Nephron progenitor cell (in vitro differentiated cells): Measurements from ENCODE around the gene PRDX5.
A peak's percentile ranks its signal among the peaks of the same experiment; 100 is the strongest.

ENCODE experiments used
- DNase-seq: peaks from one replicate; pipeline ENCODE4 v3.0.0; 2021
- H3K27ac Mint-ChIP-seq: 2 replicates; pipeline ENCODE4 v1.8.0; 2021; ENCODE audit warnings: mild to moderate bottlenecking, moderate library complexity, mixed read lengths
- H3K27me3 Mint-ChIP-seq: 2 replicates; pipeline ENCODE4 v1.8.0; 2021; ENCODE audit warnings: mild to moderate bottlenecking, low read depth, mixed read lengths; ENCODE audit not compliant: poor library complexity
- H3K36me3 Mint-ChIP-seq: 2 replicates; pipeline ENCODE4 v1.8.0; 2021; ENCODE audit warnings: low read depth, mixed read lengths
- H3K4me1 Mint-ChIP-seq: 2 replicates; pipeline ENCODE4 v1.8.0; 2021; ENCODE audit warnings: mixed read lengths
- H3K4me3 Mint-ChIP-seq: 2 replicates; pipeline ENCODE4 v1.8.0; 2021; ENCODE audit warnings: mild to moderate bottlenecking, moderate library complexity, mixed read lengths
- H3K9me3 Mint-ChIP-seq: 2 replicates; pipeline ENCODE4 v1.8.0; 2021; ENCODE audit warnings: mild to moderate bottlenecking, moderate library complexity, mixed read lengths
- TF ChIP-seq, protein P1 (sequence below): fragments of 200-600 bp; sonication (generic); IDR thresholded peaks from 2 replicates; pipeline ENCODE4 v1.5.0; 2021; ENCODE audit warnings: antibody characterized with exemption

PRDX5 gene

DNA sequence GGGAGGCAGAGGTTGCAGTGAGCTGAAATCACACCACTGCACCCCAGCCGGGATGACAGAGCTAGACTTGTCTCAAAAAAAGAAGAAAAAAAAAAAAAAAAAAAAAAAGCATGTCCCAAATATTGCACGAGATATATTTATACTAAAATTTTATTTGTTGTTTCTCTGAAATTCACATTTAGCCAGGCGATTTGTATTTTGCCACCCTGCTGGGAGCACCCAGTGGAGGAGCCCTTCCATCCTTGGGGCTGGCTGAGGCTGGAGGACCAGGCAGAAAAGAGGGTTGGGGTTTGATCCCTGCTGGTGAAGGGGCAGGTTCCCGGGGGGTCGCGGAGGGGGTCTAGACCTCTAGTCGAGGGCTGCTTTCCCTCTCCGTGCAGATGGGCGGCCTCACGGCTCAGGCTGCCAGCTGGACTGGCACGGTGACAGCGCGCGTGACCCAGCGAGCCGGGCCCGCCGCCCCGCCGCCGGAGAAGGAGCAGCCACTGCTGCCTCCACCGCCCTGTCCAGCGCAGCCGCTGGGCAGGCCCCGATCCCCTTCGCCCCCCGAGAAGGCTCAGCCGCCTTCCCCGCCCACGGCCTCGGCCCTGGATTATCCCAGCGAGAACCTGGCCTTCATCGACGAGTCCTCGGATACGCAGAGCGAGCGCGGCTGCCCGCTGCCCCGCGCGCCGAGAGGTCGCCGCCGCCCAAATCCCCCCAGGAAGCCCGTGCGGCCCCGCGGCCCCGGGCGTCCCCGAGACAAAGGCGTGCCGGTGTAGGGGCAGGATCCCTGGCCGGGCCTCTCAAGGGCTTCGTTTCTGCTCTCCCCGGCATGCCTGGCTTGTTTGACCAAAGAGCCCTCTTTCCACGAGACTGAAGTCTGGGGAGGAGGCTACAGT is 18.7 kb upstream of the PRDX5 start:
- H3K4me3 Mint-ChIP-seq, result peak overlapping the region; percentile 69
- H3K4me1 Mint-ChIP-seq, result peaks cover 14% of the 10 kb centered on the region
- peaks cover 98% of the 10 kb centered on the region for H3K27me3 Mint-ChIP-seq
- no peak overlapping the region for H3K27ac Mint-ChIP-seq
- no peaks in the 10 kb centered on the region for H3K36me3 Mint-ChIP-seq
- TF ChIP-seq, protein P1, sequence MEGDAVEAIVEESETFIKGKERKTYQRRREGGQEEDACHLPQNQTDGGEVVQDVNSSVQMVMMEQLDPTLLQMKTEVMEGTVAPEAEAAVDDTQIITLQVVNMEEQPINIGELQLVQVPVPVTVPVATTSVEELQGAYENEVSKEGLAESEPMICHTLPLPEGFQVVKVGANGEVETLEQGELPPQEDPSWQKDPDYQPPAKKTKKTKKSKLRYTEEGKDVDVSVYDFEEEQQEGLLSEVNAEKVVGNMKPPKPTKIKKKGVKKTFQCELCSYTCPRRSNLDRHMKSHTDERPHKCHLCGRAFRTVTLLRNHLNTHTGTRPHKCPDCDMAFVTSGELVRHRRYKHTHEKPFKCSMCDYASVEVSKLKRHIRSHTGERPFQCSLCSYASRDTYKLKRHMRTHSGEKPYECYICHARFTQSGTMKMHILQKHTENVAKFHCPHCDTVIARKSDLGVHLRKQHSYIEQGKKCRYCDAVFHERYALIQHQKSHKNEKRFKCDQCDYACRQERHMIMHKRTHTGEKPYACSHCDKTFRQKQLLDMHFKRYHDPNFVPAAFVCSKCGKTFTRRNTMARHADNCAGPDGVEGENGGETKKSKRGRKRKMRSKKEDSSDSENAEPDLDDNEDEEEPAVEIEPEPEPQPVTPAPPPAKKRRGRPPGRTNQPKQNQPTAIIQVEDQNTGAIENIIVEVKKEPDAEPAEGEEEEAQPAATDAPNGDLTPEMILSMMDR, result no peak
- H3K9me3 Mint-ChIP-seq, result no peaks in the 10 kb centered on the region
- DNase-seq, result peak; percentile 52

DNA sequence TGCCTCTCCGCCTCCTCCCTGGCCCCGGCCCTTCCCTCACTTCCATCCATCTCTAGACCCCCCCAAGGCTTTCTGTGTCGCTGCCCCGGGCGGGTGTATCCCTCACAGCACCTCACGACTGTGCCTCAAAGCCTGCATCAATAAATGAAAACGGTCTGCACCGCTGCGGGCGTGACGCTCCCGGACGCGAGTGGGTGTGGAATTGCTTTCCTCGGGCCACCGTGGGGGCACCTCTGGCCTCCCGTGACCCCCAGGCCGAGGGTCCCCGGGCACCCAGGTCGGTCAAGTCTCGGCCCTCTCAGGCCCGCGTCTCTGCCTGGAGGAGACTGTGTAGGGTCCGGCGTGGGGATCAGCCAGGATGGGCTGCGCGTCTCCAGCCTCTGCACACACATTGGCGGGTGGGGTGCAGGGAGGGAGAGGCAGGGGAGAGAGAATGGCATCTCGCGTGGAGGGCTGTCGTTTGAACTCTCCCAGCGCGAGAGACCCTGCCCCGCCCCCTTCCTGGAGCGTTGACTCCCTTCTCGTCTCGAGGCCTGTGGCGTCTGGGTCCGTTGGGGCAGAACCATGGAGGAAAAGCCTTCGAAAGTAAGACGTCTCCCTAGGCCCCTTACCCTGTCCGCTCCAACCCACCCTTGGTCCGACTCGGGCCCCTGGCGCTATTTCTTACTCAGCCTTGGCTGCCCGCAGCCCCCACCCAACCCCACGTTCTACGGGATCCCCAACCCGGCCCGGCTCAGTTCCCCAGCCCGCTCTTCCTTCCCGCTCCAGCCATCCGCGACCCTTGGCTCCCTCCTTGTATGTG is 17.9 kb upstream of the PRDX5 start, which contains the start of gene CATSPERZ:
Gene CATSPERZ (plus strand): TSS at position 512 of the 802 bp plus-strand sequence. CDS start 53 bp downstream, at position 565.
- Mint-ChIP-seq H3K36me3 (no peaks in the 10 kb centered on the region), H3K9me3 (no peaks in the 10 kb centered on the region), H3K4me3 (peak within 1 kb of the TSS; percentile 69), H3K4me1 (peaks cover 17% of the 10 kb centered on the region), H3K27me3 (peaks cover 92% of the 10 kb centered on the region), H3K27ac (no peak within 1 kb of the TSS)
- DNase-seq, result peak; percentile 43
- TF ChIP-seq, protein P1, result no peak

DNA sequence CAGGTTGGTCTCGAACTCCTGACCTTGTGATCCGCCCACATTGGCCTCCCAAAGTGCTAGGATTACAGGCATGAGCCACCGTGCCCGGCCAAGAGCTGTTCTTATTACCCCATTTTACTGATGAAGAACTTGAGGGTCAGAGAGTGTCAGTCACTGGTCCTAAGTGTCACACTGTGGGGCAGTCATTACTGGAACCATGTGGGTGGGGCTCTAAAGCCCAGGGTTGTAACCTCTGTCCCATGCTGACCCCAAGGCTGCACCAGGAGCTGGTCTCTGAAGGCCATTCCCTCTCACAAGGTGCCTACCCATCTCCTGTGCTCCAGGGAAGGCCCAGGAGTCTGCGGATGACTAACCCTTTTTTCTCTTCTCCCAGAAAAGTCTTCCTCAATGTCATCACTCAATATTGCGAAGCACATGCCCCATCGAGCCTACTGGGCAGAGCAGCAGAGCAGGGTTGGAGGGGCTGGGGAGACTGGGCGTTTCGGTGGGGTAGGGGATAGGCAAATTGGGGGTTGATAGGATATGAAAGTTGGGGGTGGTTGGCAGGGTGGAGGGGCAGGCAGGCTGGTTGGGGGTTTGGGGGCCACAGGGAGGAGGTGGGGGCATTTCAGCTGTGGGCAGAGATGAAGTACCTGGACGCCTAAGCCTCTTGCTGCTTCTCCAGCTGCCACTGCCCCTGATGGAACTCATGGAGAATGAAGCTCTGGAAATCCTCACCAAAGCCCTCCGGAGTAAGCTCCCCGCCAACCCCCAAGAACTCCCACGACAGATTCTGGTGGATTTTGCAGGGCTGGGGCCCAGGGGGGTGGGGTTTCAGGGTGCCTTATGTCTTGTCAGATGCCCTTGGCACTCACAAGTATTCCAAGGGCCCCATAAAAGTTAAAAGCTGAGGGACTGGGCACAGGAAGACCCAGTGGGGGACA is 14.6 kb upstream of the PRDX5 start:
- Mint-ChIP-seq H3K27ac (no peak overlapping the region), H3K4me3 (no peak overlapping the region), H3K27me3 (peaks cover 59% of the 10 kb centered on the region), H3K4me1 (peaks cover 31% of the 10 kb centered on the region), H3K9me3 (no peaks in the 10 kb centered on the region), H3K36me3 (peaks cover 5% of the 10 kb centered on the region)
- no peak for DNase-seq
- TF ChIP-seq, protein P1, result no peak

DNA sequence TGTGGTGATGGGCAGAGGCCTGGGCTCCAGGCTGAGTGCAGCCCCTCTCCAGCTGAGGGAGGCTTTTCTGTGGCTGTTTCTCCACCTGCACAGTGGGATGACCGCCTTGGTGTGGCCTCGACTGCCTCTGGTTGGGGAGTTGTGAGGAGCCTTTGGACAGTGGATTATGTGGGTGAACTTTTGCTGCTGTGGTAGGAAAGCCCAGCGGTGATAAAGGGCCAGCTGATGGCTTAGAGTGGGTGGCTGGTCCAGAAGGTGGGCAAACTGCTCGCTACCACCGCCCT is 13.9 kb upstream of the PRDX5 start:
- H3K27ac Mint-ChIP-seq, result no peak overlapping the region
- TF ChIP-seq, protein P1, result no peak

DNA sequence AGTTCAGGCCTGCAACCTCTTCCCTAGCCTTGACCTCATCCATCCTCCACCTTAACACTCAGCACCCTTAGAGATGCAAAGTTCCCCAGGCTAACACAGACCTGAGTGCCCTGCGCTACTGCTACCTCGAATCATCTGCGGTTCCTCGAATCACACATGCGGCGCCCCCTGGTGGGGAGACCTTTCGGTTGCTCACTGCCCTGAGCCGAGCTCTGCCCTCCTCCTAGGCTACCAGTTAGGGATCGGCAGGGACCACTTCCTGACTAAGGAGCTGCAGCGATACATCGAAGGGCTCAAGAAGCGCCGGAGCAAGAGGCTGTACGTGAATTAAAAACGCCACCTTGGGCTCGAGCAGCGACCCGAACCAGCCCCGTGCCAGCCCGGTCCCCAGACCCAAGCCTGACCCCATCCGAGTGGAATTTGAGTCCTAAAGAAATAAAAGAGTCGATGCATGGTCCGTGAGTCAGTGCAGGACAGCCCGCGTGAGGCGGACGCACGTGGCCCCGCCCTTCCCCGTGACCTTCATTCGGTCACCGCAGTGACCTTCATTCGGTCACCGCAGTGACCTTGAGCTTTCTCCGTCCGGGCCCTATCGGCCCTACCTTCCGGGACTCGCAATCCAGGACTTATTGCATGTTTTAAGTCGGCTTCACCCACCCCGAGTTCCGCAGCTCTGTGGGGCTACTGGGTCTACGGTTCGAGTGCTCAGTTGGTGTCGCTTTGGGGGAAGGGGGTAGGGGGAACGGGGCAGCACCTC is 13.4 kb upstream of the PRDX5 start:
- Mint-ChIP-seq H3K27me3 (peaks cover 48% of the 10 kb centered on the region), H3K36me3 (peaks cover 5% of the 10 kb centered on the region), H3K4me1 (peaks cover 31% of the 10 kb centered on the region), H3K27ac (peak overlapping the region; percentile 90), H3K9me3 (no peaks in the 10 kb centered on the region), H3K4me3 (peak overlapping the region; percentile 86)
- DNase-seq, result peak; percentile 97
- TF ChIP-seq, protein P1, result peak; percentile 80

More for the DNA sequence above, 13.9 kb upstream of the PRDX5 start:
- peak overlapping the region; percentile 86 for H3K4me3 Mint-ChIP-seq
- H3K27me3 Mint-ChIP-seq, result peaks cover 53% of the 10 kb centered on the region
- no peaks in the 10 kb centered on the region for H3K9me3 Mint-ChIP-seq
- H3K36me3 Mint-ChIP-seq, result peaks cover 5% of the 10 kb centered on the region
- peaks cover 31% of the 10 kb centered on the region for H3K4me1 Mint-ChIP-seq
- no peak for DNase-seq
